SK-N-SH (cell line): ENCODE data around the gene IMPA2. TPM values are rescaled to one million over a fixed set of nuclear protein-coding genes. Genes with fewer than 3 reads are reported as not detected.

Experiments used
- CTCF ChIA-PET: fragments of 300-600, 350-600 bp; formaldehyde crosslinking; extraction: SDS; loops from one replicate; lab custom pipeline; 2021; lab: Yijun Ruan, JAX
- POLR2A ChIA-PET: fragments of 350-600 bp; sonication (Branson Sonifier 250); formaldehyde crosslinking; extraction: SDS; loops from one replicate; lab custom pipeline; 2020; ENCODE audit warnings: antibody characterized with exemption, inconsistent platforms; lab: Yijun Ruan, JAX
- DNase-seq: peaks from one replicate; pipeline ENCODE4 v3.0.0; 2012
- H2AFZ ChIP-seq: fragments of 200-600 bp; sonication (generic); 2 replicates; pipeline ENCODE4 v1.8.1; 2016; ENCODE audit warnings: antibody characterized with exemption, mild to moderate bottlenecking, low read depth
- H3F3A ChIP-seq: fragments of 200-600 bp; sonication (generic); replicated peaks from 2 replicates; pipeline ENCODE3; 2016; ENCODE audit warnings: antibody characterized with exemption, mild to moderate bottlenecking; ENCODE audit not compliant: insufficient read depth
- H3K27ac ChIP-seq, 2 experiments: fragments of 200-500 bp in 1 of 2; fragments of 200-600 bp in 1 of 2; sonication (Bioruptor generic) in 1 of 2; sonication (generic), shearing (Covaris generic) in 1 of 2; 2 replicates each; pipeline versions ENCODE4 v1.5.1 to v1.6.1; 2014 to 2016; ENCODE audit warnings: low read depth in 2 of 2, inconsistent platforms in 1 of 2, low read length in 1 of 2, mild to moderate bottlenecking in 1 of 2, mixed read lengths in 1 of 2
- H3K27me3 ChIP-seq: fragments of 200-600 bp; sonication (generic), shearing (Covaris generic); 2 replicates; pipeline ENCODE4 v1.6.1; 2016; ENCODE audit warnings: mixed run types; ENCODE audit not compliant: insufficient read depth
- H3K36me3 ChIP-seq, 2 experiments: fragments of 200-500 bp in 1 of 2; fragments of 200-600 bp in 1 of 2; sonication (Bioruptor generic) in 1 of 2; sonication (generic) in 1 of 2; replicated peaks in 1 of 2; 2 replicates each; pipeline versions ENCODE3 to v1.5.1; 2014 to 2016; ENCODE audit warnings: low read length in 1 of 2, mild to moderate bottlenecking in 1 of 2; ENCODE audit not compliant: insufficient read depth in 2 of 2, control insufficient read depth in 1 of 2
- H3K4me1 ChIP-seq, 2 experiments: fragments of 200-500 bp in 1 of 2; fragments of 200-600 bp in 1 of 2; sonication (Bioruptor generic) in 1 of 2; sonication (generic), shearing (Covaris generic) in 1 of 2; 2 replicates each; pipeline versions ENCODE4 v1.5.1 to v1.6.1; 2014 to 2016; ENCODE audit warnings: low read depth in 1 of 2, low read length in 1 of 2, mixed run types in 1 of 2; ENCODE audit not compliant: insufficient read depth in 2 of 2, control insufficient read depth in 1 of 2
- H3K4me2 ChIP-seq: fragments of 200-600 bp; sonication (generic), shearing (Covaris generic); 2 replicates; pipeline ENCODE4 v1.6.1; 2017; ENCODE audit warnings: mixed run types
- H3K4me3 ChIP-seq, 2 experiments: fragments of 200-500 bp in 1 of 2; fragments of 200-600 bp in 1 of 2; sonication (Bioruptor generic) in 1 of 2; sonication (generic), shearing (Covaris generic) in 1 of 2; 2 replicates each; pipeline versions ENCODE4 v1.5.1 to v1.8.1; 2014 to 2016; ENCODE audit warnings: low read depth in 2 of 2, inconsistent platforms in 1 of 2, low read length in 1 of 2, mild to moderate bottlenecking in 1 of 2, mixed read lengths in 1 of 2, moderate library complexity in 1 of 2
- H3K79me2 ChIP-seq: fragments of 200-600 bp; sonication (generic); 2 replicates; pipeline ENCODE4 v1.8.1; 2017; ENCODE audit warnings: mild to moderate bottlenecking; ENCODE audit not compliant: insufficient read depth
- H3K9ac ChIP-seq: fragments of 200-600 bp; sonication (generic); 2 replicates; pipeline ENCODE4 v1.6.1; 2017; ENCODE audit warnings: mixed run types
- H3K9me2 ChIP-seq: fragments of 200-600 bp; sonication (generic); 2 replicates; pipeline ENCODE4 v1.6.1; 2017; ENCODE audit warnings: mixed run types
- H3K9me3 ChIP-seq: fragments of 200-600 bp; sonication (generic); 2 replicates; pipeline ENCODE4 v1.6.1; 2017; ENCODE audit warnings: mixed run types, mild to moderate bottlenecking, moderate library complexity
- H4K20me1 ChIP-seq: fragments of 200-600 bp; sonication (generic); 2 replicates; pipeline ENCODE4 v1.6.1; 2017; ENCODE audit warnings: mild to moderate bottlenecking, mixed run types; ENCODE audit not compliant: insufficient read depth
- CTCF ChIP-seq: fragments of 200-600 bp; sonication (generic); IDR thresholded peaks from 2 replicates; pipeline ENCODE4 v1.6.1; 2017; ENCODE audit warnings: antibody characterized with exemption, mild to moderate bottlenecking, moderate library complexity
- FOXJ3 ChIP-seq: sonication (generic); formaldehyde crosslinking; IDR thresholded peaks from 2 replicates; pipeline ENCODE4 v1.5.1; 2020; ENCODE audit warnings: mild to moderate bottlenecking, missing genetic modification reagents
- GATA2 ChIP-seq: sonication (generic); formaldehyde crosslinking; IDR thresholded peaks from 2 replicates; pipeline ENCODE4 v1.5.0; 2020; ENCODE audit warnings: mild to moderate bottlenecking, missing genetic modification reagents
- MXI1 ChIP-seq: IDR thresholded peaks from 2 replicates; pipeline ENCODE4 v1.6.1; 2012; ENCODE audit warnings: mild to moderate bottlenecking, low read depth, low read length, improper control_type of control experiment
- NRF1 ChIP-seq: IDR thresholded peaks from 2 replicates; pipeline ENCODE4 v1.6.1; 2012; ENCODE audit warnings: low read depth, mild to moderate bottlenecking, low read length
- RAD21 ChIP-seq: IDR thresholded peaks from 2 replicates; pipeline ENCODE4 v1.6.1; 2012; ENCODE audit warnings: mild to moderate bottlenecking, low read length
- REST ChIP-seq: IDR thresholded peaks from 2 replicates; pipeline ENCODE4 v1.6.1; 2012; ENCODE audit warnings: mild to moderate bottlenecking, low read depth, low read length, moderate library complexity
- RFX5 ChIP-seq: IDR thresholded peaks from 2 replicates; pipeline ENCODE4 v1.6.1; 2012; ENCODE audit warnings: mild to moderate bottlenecking, improper control_type of control experiment, low read length
- TAF1 ChIP-seq: IDR thresholded peaks from 2 replicates; pipeline ENCODE4 v1.6.1; 2012; ENCODE audit warnings: low read depth, mild to moderate bottlenecking, low read length, moderate library complexity, borderline replicate concordance
- TCF12 ChIP-seq: IDR thresholded peaks from 2 replicates; pipeline ENCODE4 v1.4.0; 2012
- USF1 ChIP-seq: IDR thresholded peaks from 2 replicates; pipeline ENCODE4 v1.4.0; 2012; ENCODE audit warnings: low read depth, borderline replicate concordance
- USF2 ChIP-seq: fragments of 150-350 bp; IDR thresholded peaks from 2 replicates; pipeline ENCODE4 v1.6.1; 2017; ENCODE audit warnings: antibody characterized with exemption, low read length, low read depth, borderline replicate concordance
- YY1 ChIP-seq: IDR thresholded peaks from 2 replicates; pipeline ENCODE4 v1.4.0; 2012; ENCODE audit warnings: low read depth, mild to moderate bottlenecking
- ZBTB33 ChIP-seq: IDR thresholded peaks from 2 replicates; pipeline ENCODE4 v1.4.0; 2012; ENCODE audit warnings: low read depth, borderline replicate concordance
- WGBS: methylation state at CpG from one replicate; pipeline ENCODE4 v1.1.6; 2017; ENCODE audit warnings: low lambda C conversion rate; 5-methylcytosine and 5-hydroxymethylcytosine counted together
- polyA plus RNA-seq, 3 experiments: library from polyadenylated mRNA; depleted of rRNA; stranded (reverse); fragments of >200 nt; gene quantifications; 2 replicates each; pipeline ENCODE4 v1.2.3, GENCODE V29; 2012

Gene IMPA2
- polyA plus RNA-seq, 1 of the 3 experiments (the other 2 are of a cell fraction): 0.18 TPM

GRCh38 chr18:12023375-12023774 is 42.1 kb downstream of the IMPA2 start:
- no peaks in the 10 kb centered on the region for H3K4me1 ChIP-seq
- H2AFZ ChIP-seq: no peak overlapping the region
- no peak for DNase-seq
- POLR2A ChIA-PET: no interaction called here
- CTCF ChIA-PET: interaction anchor here (1.3 kb wide), 1 partner anchor 16 kb away, joined by 4 read pairs; no protein-coding TSS in a partner anchor
- no peaks in the 10 kb centered on the region for H4K20me1 ChIP-seq
- no peaks in the 10 kb centered on the region for H3K79me2 ChIP-seq
- H3K36me3 ChIP-seq: no peaks in the 10 kb centered on the region
- peaks cover 60% of the 10 kb centered on the region for H3K27me3 ChIP-seq
- no peak overlapping the region for H3K27ac ChIP-seq
- H3K4me3 ChIP-seq: no peak overlapping the region
- no peak for TF ChIP-seq ZBTB33
- TF ChIP-seq NRF1: no peak
- no peak for TF ChIP-seq CTCF
- no peak for TF ChIP-seq RFX5
- no peak for TF ChIP-seq TAF1
- no peak for TF ChIP-seq YY1
- no peak for TF ChIP-seq USF2
- TF ChIP-seq USF1: no peak
- TF ChIP-seq MXI1: no peak
- no peak for TF ChIP-seq REST
- TF ChIP-seq GATA2 (CRISPR knock-in tag): no peak
- TF ChIP-seq TCF12: no peak
- no peak for TF ChIP-seq RAD21
- TF ChIP-seq FOXJ3 (CRISPR knock-in tag): no peak
- 20% methylated on average over 3 of the region's 3 CpGs for WGBS
- no peak overlapping the region for H3K4me2 ChIP-seq
- H3K9me2 ChIP-seq: no peaks in the 10 kb centered on the region
- no peaks in the 10 kb centered on the region for H3K9me3 ChIP-seq
- no peaks in the 10 kb centered on the region for H3F3A ChIP-seq
- no peak overlapping the region for H3K9ac ChIP-seq
